HG03159 (cell line): Measurements from ENCODE around the gene MRPL12.
A peak's percentile ranks its signal among the peaks of the same experiment; 100 is the strongest.
"Not testable (repeated sequence)": the region's sequence is repeated elsewhere in the genome, so short reads cannot be mapped to it uniquely, and the experiment has no call there.

ENCODE experiments used
- ATAC-seq: cut with Tn5 transposase; IDR thresholded peaks from one replicate; pipeline ENCODE4 v1.9.1; 2021; ENCODE audit warnings: mild to moderate bottlenecking, moderate library complexity; ENCODE audit not compliant: unreplicated experiment

MRPL12 gene

DNA sequence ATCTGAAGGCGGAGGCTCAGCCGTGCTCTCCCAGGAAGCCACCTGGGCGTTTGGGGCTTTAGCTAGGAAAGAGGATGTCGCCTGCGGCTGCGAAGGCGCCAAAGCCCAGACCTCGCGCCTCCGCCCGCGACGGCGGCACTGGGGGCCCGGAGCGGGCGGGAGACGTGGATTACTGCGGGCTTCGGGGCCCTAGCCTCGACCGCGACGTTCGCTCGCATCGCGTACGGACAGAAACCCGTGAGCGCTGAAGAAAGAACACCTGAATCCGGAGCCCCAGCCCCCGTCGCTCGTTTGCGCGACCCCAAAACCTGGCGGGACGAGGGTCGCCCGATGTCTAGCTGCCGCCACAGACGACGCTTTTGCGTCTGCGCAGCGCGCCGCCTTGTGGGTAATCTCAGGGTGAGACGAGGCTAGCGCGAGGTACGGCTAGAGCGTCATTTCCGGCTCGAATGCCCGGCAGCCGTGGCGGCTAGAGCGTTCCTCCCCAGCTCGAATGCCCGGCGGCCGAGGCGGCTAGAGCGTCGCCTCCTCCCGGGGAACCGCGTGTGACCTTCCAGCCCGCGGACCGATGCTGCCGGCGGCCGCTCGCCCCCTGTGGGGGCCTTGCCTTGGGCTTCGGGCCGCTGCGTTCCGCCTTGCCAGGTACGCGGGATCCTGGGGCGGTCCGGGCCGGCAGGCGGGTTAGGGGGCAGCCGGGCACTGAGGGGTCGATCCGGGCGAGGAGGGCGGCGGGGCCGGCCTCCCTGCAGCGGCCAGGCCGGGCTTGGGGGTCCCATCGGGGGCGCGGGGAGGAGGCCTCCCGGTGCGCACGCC is at the start of gene MRPL12:
TSS of gene MRPL12 (plus strand) at position 434 of the 813 bp plus-strand sequence. CDS start at position 569, 135 bp downstream.
- peak; percentile 82 for ATAC-seq

GRCh38 chr17:81655378-81656117 is 47.6 kb upstream of the MRPL12 start:
- ATAC-seq: no peak

- no peak for ATAC-seq
Observed at GRCh38 chr17:81656118-81656743, 46.9 kb upstream of the MRPL12 start, which contains the start of gene PDE6G. TSS of gene PDE6G (minus strand) at chr17:81656542. CDS start at chr17:81653305, 3,237 bp downstream.

DNA sequence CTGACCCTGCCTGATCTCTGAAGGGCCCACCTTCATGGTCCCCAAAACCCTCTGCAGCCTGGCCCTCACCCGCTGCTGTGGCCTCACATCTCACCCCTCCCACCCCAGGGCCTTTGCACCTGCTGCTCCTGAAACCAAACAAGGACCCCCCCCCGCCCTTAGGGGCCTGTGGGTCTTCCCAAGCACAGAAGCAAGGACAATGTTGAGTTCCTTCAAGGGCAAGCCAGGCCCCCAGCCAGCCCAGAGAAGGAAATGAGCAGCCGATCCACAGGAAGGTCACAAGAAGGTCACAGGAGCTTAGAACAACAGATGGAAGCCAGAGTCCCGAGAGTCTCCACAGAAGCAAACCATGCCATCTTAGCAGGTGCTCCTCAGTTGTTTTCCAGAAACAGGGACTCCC is 46.3 kb upstream of the MRPL12 start:
- ATAC-seq: no peak

DNA sequence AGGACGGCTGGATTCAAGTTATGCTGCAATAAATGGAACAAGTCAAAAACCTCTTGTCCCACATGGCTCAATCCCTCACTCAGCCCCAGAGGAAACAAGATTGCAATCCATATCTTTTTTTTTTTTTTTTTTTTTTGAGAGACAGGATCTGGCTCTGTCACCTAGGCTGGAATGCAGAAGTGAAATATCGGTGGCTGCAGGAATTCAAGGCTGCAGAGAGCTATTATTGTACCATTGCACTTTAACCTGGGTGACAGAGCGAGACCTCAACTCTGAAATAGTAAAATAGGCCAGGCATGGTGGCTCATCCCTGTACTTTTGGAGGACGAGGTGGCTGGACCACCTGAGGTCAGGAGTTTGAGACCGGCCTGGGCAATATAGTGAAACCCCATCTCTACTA is 44.1 kb upstream of the MRPL12 start:
- ATAC-seq: no peak

GRCh38 chr17:81660441-81660840 is 42.7 kb upstream of the MRPL12 start:
- ATAC-seq: no peak

GRCh38 chr17:81662002-81662401 is 41.2 kb upstream of the MRPL12 start:
- ATAC-seq: no peak

- ATAC-seq: no peak
Observed at GRCh38 chr17:81664051-81664470, 39.1 kb upstream of the MRPL12 start.

- peak; percentile 11 for ATAC-seq
Observed at GRCh38 chr17:81665205-81666091, 37.7 kb upstream of the MRPL12 start.

GRCh38 chr17:81666092-81666341 is 37.1 kb upstream of the MRPL12 start:
- peak; percentile 11 for ATAC-seq

- peak; percentile 90 for ATAC-seq
Observed at GRCh38 chr17:81666342-81667191, 36.6 kb upstream of the MRPL12 start, which contains the start of the genes CCDC137 and OXLD1. TSS of gene CCDC137 (plus strand) at chr17:81666737. CDS start at chr17:81666767, 30 bp downstream. TSS of gene OXLD1 (minus strand) at chr17:81666605. CDS start at chr17:81666577, 28 bp downstream.

GRCh38 chr17:81667754-81668153 is 35.4 kb upstream of the MRPL12 start:
- ATAC-seq: no peak

DNA sequence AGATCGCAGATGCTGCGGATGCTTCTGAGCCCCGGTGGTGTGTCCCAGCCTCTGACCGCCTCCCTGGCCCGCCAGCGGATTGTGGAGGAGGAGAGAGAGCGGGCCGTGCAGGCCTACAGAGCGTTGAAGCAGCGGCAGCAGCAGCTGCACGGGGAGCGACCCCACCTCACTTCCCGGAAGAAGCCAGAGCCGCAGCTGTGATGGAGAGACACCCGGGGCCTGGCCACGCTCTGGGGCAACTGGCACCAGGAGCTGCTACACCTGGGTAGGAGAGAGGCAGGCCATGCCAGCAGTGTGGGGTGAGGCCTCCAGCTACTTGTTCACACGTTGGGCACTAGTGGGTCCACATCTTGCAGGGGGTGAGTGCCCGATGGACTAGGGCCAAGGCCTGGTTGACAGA is 30.7 kb upstream of the MRPL12 start:
- ATAC-seq: no peak

GRCh38 chr17:81672954-81673353 is 30.2 kb upstream of the MRPL12 start:
- no peak for ATAC-seq

GRCh38 chr17:81673561-81674258 is 29.5 kb upstream of the MRPL12 start:
- ATAC-seq: no peak

- not testable (repeated sequence) for ATAC-seq
Observed at GRCh38 chr17:81675515-81676221, 27.5 kb upstream of the MRPL12 start.

GRCh38 chr17:81676906-81677305 is 26.3 kb upstream of the MRPL12 start:
- no peak for ATAC-seq

- ATAC-seq: no peak
Observed at GRCh38 chr17:81680150-81680549, 23.0 kb upstream of the MRPL12 start.
